HG03558 (cell line): ENCODE results near the gene POLR2I.
A peak's percentile ranks its signal among the peaks of the same experiment; 100 is the strongest.
"Not testable (repeated sequence)": the region's sequence is repeated elsewhere in the genome, so short reads cannot be mapped to it uniquely, and the experiment has no call there.

ENCODE experiments used
- ATAC-seq: cut with Tn5 transposase; IDR thresholded peaks from one replicate; pipeline ENCODE4 v1.9.1; 2021; ENCODE audit warnings: moderate number of reproducible peaks; ENCODE audit not compliant: unreplicated experiment; ENCODE audit errors: extremely low read depth

The POLR2I gene

DNA sequence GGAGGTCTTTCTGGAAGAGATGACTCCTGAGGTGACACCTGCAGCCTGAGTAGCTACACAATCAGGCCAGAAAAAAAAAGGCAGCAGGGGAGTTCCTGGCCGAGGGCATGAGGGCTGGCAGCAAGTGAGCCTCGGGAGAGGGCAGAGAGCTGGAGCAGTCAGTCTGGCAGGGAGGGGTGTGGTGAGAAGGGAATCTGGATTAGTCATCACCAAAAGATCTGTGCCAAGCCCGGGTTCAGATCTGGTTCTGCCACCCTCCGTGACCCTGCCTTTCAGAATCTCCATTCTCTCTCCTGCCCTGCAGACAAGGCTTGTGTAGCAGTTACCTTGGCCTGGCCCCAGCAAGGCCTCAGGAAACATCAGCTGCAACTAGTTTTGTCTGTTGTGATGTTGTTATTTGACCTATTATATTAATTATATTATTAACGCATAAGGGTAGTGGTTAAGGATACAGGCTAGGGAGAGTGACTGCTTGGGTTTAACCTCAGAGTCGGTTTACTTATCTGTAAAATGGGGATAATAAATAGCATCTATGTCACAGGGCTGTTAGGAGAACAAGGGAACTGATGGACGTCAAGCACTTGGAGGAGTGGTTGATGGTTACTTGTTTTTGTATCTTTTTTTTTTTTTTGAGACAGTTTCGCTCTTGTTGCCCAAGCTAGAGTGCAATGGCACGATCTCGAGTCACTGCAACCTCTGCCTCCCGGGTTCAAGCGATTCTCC lies 22.4 kb upstream of the POLR2I start:
- ATAC-seq = no peak

DNA sequence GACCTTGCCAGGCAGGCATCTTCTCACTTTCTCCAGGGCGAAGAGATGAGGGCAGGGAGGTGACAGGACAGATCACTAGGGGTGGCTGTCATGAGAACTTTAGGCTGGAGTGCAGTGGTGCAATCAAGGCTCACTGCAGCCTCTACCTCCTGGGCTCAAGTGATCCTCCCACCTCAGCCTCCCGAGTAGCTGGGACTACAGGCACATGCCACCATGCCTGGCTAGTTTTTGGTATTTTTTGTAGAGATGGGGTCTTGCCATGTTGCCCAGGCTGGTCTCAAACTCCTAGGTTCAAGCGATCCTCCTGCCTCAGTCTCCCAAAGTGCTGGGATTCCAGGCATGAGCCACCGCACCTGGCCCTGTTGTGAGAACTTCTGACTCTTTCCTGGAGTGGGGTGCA lies 20.2 kb upstream of the POLR2I start:
- not testable (repeated sequence) for ATAC-seq

DNA sequence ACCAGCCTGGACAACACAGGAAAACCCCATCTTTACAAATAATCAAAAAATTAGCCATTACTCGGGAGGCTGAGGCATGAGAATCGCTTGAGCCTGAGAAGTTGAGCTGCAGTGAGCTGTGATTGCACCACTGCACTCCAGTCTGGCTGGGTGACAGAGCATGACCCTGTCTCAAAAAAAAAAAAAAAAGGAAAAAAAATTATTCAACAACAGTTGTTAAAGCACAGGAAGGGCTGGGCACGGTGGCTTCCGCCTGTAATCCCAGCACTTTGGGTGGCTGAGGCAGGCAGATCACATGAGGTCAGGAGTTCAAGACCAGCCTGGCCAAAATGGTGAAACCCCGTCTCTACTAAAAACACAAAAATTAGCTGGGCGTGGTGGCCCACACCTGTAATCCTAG lies 16.5 kb upstream of the POLR2I start:
- not testable (repeated sequence) for ATAC-seq

DNA sequence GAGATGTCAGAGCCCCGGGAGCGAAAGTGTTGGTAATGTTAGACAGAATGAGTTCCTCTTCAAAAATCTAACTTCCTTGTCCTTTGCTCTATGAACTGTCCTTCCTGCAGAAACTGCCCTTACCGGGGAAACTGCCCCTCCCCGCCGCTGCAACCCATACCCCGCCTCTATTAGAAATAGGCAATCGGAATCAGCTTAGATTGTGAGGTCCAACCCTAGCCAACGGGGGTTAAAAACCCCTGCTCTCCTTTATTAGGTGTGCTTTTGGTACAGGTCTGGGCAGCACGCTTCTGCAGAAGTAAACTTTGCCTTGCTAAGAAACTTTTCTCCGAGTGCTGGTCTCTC lies 13.7 kb upstream of the POLR2I start:
- no peak for ATAC-seq

DNA sequence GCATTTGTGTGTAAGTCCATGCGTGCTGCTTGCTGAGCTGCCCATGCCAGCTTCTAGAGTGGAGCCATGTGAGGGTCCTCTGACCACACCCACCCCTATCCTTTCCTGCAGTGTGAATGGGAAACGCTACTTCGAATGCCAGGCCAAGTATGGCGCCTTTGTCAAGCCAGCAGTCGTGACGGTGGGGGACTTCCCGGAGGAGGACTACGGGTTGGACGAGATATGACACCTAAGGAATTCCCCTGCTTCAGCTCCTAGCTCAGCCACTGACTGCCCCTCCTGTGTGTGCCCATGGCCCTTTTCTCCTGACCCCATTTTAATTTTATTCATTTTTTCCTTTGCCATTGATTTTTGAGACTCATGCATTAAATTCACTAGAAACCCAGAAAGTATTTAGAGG lies 10.9 kb upstream of the POLR2I start:
- ATAC-seq = no peak

DNA sequence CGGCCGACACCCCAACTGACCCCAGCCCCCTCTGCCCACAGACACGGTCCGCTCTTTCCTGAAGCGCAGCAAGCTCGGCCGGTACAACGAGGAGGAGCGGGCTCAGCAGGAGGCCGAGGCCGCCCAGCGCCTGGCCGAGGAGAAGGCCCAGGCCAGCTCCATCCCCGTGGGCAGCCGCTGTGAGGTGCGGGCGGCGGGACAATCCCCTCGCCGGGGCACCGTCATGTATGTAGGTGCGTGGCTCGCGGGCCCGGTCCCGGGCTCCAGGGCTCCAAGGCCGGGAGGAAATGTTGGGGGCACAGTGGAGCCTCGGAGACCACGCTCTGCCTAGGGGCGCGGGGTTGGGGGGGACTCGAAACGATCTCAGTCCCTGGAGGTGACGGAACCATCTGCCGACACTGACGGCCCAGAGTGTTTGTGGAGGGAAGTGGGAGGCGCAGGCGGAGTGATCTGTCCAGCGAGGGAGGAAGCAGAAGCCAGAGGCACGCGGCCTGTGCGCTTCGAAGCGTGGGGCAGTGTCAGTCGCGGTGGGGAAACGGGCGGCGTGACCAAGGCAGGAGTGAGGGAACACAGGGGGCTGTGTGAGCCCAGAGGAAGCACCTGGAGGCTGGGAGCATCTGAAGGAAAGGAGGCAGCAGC lies 6.9 kb upstream of the POLR2I start:
- ATAC-seq = no peak

DNA sequence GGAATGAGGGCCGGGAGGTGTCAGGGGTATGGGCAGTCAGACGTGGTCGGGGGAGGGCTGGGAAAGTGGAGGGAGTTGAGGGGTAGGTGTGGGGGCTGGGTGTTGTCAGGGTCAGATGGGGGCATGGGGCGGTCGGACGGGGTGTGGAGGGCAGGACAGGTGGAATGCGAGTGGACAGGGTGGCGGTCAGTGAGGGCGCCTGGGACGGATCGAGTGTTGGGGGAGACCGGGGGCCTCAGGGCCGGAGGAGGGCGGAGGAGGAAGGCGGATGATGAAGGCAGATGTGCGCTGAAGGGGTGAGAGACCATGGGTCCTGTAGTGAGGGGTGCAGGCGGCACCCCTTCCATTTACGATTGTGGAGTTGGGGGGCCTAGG lies 6.3 kb upstream of the POLR2I start:
- no peak for ATAC-seq

DNA sequence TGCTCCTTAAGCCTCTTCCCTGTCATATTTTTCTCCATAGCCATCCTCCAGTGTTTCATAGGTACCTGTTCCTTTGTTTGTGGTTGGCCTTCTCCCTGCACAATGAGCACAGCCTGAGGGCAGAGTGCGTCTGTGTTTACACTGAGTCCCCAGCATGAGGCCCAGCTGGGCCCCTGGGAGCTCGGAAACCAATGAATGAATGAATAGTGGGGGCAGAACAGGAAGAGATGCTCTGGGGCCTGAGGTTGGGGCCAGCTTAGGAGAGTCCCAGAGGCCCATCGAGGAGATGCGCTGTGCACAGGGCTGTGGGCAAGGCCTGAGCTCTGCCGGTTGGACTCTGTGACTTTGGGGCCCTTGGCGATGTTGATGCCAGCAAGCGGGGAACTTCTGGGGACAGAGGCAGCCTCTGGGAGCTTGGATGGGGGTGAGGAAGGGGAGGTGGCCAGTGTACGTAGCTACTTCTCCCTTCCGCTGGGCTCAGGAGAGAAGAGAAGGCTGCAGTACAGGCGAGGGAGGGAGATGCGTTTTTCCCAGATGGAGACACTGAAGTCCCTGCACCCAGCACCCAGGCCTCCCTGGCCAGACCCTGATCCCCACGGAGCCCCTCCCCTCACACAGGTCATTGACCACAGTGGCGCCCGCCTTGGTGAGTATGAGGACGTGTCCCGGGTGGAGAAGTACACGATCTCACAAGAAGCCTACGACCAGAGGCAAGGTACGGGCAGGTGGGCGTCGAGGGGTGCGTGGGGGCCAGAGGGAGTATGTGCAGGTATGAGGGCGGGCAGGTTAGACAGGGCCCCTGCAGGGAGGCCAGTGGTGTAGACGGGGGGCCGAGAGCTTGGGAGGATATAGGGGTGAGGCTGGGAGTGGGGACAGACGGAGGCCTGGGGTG lies 5.7 kb upstream of the POLR2I start:
- no peak for ATAC-seq

DNA sequence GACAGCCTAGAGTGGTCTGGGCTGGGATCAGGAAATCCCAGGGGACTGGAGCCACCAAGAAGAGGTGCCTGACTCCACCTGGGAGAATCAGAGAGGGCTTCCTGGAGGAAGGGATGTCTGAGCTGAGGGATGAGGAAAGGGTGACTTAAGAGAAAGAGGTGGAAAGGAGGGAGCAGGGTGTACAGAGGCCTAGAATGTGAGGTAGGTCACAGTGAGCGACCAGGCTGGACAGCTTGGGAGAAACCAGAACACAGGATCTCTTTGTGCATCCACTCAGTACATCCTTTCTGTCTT lies 1.6 kb upstream of the POLR2I start:
- ATAC-seq = no peak

DNA sequence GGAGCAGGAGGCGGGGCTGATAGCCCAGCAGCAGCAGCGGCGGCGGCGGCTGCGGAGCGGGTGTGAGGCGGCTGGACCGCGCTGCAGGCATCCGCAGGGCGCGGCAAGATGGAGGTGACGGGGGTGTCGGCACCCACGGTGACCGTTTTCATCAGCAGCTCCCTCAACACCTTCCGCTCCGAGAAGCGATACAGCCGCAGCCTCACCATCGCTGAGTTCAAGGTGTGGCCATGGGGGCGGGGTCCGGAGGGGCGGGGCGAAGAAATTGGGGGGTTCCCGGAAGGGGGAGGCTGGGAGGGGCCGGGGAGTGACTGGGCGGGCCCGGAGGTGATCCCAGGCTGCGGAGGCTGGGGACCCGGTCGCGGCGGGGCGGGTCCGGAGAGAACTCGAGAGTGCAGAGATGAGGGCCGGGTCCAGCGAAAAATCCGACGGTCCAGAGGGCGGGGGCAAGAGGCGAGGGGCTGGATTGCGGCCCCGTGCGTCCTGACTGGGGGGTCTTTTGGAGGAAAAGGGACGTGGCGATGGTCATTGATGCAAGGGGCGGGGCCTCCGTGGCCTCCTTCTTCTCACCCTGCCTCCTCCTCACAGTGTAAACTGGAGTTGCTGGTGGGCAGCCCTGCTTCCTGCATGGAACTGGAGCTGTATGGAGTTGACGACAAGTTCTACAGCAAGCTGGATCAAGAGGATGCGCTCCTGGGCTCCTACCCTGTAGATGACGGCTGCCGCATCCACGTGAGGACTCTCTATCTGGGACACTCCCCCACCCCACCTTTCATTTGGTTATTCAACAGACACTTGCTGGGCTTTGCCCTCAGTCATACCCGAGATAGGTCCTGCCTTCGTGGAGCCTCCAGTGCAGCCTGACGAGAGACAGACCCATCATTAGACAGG lies 1.0 kb upstream of the POLR2I start, which contains the start of gene TBCB:
TSS of gene TBCB (plus strand) at position 16 of the 891 bp plus-strand sequence. CDS start at position 109, 93 bp downstream.
- peak; percentile 5 for ATAC-seq

DNA sequence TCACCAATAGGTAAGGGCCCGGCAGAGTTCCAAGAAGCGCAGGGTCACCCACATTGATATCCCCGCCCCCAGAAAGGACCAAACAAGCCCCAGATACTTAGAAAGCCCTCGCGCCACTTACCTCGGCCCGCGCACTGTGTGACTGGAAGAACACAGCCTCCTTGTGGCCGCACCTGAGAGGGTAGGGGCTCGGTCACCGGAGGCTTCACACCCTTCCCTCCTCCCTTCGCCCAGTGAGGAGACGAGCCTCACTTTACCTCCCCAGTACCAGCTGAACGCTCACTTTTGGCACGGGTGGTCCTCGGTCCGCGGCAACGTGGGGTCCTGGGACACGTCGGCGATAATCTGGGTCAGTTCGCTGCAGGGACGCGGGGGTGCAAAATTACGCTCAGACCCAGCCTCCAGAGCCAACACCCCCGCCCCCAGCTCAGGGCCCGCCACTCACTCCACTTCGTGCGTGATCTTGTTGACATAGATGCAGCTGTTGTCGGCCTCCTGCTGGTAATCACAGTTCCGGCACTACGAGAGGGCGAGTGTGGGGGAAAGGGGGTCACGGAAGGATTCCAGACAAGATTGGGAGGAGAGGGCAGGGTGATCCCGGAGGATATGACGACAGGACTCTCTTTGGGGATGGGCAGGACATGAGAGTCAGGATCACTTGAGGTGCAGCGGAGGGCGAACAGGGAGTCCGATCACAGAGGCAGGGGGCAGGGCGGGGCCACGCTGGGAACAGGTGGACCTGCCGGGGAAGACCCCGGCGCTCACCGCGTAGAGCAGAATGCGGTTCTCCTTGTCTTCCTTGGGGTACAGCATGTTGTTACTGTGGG lies 568 bp downstream of the POLR2I start:
- ATAC-seq = no peak

DNA sequence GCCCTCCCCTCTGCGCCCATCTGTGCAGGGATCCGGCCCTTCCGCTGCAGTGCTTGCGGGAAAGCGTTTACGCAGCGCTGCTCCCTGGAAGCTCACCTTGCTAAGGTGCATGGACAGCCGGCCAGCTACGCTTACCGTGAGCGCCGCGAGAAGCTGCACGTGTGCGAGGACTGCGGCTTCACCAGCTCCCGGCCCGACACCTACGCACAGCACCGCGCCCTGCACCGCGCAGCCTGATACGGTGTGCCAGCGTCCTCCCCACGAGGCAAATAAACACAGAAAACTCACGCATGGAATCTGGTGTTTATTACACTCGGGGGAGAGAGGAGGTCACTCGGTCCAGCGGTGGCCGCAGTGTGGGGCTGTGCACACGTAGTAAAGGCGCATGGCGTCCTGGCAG lies 1.2 kb downstream of the POLR2I start:
- ATAC-seq = no peak

DNA sequence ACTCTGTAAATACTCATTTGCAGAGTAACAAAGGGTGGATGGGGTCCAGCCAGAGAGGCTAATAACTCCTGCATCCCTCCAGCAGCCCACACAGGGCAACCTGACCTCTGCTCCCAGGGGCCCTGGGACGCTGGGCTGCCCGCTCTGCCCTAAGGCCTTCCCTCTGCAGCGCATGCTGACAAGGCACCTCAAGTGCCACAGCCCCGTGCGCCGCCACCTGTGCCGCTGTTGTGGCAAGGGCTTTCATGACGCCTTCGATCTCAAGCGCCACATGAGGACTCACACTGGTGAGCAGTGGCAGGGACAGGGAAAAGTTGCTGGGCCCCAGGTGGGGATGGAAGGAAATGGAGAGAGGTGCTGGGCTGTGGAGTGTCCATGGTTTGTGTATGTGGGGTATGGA lies 2.0 kb downstream of the POLR2I start:
- ATAC-seq = no peak

DNA sequence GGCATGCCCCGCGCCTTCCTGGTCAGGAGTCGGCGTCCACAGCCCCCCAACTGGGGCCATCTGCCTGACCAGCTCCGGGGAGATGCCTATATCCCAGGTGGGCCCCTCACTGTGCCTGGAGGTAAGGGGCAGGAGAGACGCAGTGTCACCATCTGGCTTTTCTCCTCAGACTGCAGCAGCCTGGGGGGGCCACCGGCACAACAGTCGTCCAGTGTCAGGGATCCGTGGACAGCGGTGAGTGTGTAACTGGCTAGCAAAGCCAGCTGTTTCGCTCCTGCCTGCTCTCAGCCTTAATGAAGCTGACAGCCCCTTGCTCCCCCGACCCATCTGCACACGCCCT lies 3.5 kb downstream of the POLR2I start:
- no peak for ATAC-seq

DNA sequence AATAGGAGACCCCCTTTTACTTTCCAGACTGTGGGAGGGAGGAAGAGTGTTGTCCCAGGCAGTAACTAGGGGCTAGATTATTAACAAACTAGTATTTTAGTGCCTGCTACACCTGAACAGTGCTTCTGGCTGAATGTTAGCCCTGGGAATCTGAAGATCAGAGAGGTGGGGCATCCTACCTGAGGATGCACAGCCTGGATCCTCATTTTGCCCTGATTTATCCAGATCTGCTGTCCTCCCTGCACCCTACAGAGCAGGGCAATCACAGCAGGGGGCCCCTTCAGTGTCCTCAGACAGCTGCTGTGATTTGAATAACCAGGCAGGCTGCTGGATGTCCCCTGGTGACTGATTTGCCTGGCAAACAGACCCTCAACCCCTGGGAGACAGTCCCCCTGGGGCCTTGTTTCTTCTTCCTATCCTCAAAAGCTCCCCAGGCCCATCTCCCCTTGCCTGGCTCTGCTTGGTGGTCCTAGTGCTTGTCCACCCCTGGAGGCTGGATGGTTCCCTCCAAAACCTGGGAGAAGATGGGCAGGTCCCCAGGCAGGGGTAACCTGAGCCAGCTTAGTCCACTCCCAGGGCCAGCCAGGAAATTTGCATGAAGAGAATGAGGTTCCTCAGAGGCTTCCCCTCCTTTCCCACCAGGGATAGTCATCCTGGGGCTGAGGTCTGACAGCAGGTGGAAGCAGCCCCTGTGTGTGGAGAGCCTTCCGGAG lies 4.0 kb downstream of the POLR2I start, which contains the start of gene OVOL3:
TSS of gene OVOL3 (plus strand) at position 657 of the 713 bp plus-strand sequence. CDS start 60 bp downstream, outside the sequence.
- ATAC-seq = no peak

DNA sequence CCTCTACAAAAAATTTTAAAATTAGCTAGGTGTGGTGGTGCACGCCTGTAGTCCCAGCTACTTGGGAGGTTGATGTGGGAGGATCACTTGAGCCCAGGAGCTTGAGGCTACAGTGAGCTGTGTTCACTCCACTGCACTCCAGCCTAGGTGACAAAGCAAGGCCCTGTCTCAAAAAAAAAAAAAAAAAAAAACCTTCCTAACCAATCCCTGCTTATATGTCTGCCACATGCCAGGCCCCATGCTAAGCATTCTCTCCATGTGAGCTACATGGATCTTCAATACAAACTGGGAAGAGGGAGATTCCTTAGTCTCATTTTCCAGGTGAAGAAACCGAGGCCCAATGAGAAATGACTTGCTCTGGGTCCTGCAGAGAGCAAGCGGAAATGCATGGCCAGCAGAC lies 6.0 kb downstream of the POLR2I start:
- no peak for ATAC-seq

DNA sequence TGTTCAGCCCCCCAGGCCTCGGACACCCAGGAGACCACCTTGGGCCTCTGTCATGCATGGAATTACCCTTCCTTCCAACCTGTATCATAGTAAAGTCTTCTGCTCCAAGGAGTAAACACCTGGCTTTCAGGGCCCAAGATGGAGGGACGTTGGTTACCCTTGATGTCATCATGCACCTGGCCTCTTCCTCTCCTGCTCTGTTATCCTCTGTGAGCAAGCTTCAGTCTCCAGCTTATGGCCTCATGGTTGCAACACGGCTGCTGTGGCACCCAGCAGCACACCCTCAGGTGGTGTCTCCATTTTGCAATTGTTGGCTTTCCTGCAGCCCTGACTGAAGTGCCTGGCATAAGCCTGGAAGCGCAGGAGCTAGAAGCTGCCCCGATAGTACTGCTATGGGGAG lies 7.7 kb downstream of the POLR2I start:
- no peak for ATAC-seq

DNA sequence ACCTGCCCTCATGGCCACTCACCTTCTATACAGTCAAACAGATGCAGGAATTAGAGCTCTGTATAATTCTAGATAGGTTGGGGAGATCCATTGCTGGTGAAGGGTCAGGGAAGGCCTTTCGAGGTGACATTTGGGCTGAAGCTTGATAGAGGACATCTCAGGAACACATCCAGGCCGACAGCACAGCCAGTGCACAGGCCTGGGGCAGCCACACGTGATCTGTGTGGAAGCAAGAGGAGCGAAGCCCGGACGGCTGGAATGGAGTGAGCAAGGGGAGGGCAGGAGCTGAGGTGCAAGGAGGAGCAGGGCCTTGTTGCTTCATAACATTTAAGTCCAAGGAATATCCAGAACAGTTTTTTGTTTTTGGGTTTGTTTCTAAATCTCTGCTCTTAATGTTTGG lies 8.2 kb downstream of the POLR2I start:
- no peak for ATAC-seq
